ENCODE results near the gene WDR12. TPM values are rescaled to one million over a fixed set of nuclear protein-coding genes. Genes with fewer than 3 reads are reported as not detected.
"Not testable (repeated sequence)": the region's sequence is repeated elsewhere in the genome, so short reads cannot be mapped to it uniquely, and the experiment has no call there.

The WDR12 gene
- 8.3 TPM for total RNA-seq

DNA sequence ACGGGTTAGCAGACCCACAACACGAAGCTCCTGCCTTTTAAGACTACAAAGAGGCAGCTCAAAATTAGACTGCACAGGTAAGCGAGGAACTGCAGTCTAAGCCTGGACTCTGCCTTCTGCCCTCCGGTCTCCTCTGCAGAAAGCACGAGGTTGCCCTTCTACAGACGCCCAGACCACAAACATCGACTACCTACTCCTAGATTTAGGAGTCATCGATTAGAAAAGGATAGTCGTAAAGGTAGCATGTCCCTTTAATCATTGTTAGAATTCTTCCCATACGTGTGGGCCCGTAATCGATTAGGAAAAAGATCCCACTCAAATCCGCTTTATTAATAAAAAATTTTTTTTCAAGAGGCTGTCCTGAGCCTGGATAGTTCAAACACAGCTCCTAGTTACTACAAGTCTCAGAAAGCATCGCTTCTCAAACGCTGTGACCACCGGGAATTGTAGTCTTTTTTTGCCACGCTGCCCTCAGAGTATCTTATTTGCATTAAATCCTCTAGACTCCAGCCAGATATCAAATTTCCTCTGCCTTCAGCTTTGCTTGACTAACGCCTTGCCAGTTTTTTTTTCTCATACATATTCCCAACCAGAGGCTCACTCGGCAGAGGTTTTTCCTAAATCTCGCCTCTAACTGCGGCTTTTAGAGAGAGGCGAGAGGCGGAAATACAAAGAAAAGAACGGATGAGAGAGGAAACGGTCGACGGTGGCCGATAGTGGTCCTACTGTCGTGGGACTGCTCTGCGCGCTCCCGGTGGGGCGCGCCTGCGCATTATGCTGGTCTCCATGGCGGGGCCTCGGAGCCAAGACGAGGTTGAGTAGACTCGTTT, at the start of gene WDR12, which contains the start of gene CARF:
Gene WDR12 (minus strand): TSS at position 162 of the 830 bp plus-strand sequence. CDS start 197 bp downstream, outside the sequence.
Gene CARF (plus strand): TSS at position 764 of the 830 bp plus-strand sequence. CDS start 29,628 bp downstream, outside the sequence.
- DNase-seq (ENCODE audit: low read depth in 2 of 3, low spot score in 2 of 3) = peak; percentile 89 to 95 (median 93)

DNA sequence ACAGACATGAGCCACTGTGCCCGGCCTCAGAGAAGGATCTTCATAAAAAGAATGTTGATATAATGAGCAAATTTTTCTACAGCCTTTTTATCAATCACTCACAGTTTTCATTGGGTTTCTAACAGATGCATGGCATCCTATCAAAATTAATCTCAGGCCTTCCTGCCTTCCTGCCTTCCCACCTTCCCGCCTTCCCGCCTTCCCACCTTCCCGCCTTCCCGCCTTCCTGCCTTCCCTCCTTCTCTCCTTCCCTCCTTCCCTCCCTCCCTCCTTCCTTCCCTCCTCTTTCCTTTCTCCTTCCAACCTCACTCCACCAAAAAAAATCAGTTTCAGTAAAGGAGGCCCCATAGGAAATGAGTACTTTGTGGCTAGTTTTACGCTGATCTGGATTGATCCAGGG, 49.1 kb upstream of the WDR12 start:
- no peak for DNase-seq (ENCODE audit: low read depth in 2 of 3, low spot score in 2 of 3)

DNA sequence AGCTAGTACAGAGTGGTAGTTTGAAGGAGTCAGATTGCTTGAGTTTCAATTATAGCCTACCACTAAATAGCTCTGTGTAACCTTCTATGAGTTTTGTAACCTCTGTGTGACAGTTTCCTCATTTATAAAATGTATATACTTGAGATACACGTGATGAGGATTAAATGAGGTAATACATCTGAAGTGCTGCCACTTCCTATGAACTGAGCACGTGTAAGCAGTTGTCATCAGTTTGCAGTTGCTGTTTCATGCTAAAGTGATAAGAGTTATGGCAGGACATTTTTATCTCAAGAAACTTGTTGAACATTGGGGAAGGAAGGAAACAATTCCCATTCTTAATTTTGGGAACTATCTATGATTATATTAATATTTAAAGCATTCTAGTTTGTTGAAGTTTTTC, 39.1 kb upstream of the WDR12 start:
- peak in 2 of 3 donors; percentile 21 to 66 for DNase-seq (ENCODE audit: low read depth in 2 of 3, low spot score in 2 of 3)

DNA sequence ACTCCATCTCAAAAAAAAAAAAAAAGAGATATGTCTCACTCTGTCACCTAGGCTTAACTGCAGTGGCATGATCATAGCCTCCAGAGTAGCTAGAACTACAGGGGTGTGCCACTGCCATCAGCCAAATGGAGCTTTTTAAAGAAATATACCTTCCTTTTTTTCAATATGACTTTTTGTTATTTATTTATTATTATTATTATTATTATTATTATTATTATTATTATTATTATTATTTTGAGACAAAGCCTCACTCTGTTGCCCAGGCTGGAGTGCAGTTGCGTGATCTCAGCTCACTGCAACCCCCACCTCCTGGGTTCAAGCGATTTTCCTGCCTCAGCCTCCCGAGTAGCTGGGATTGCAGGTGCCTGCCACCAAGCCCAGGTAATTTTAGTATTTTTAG, 37.9 kb upstream of the WDR12 start:
- DNase-seq (ENCODE audit: low read depth in 2 of 3, low spot score in 2 of 3) = not testable (repeated sequence)

- DNase-seq (ENCODE audit: low read depth in 2 of 3, low spot score in 2 of 3) = no peak
Measured at GRCh38 chr2:202945497-202945896, 34.0 kb upstream of the WDR12 start.

DNA sequence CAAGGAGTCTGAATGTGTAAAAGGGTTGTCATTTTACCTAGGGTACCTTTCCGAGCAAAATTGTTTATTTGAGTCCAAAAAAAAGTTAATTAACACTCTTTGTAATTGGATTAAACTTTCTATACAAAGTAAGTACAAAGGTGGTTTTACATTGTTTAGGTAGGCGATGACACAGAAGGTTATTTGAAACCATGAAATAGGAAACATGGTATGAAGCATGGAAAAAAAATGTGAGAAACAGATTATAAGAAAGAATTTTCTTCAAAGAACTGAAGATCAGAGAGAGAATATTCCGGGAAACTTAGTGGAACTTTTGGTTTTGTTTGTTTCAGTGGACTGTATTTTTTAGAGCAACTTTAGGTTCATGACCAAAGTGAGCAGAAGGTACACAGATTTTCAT, 33.3 kb upstream of the WDR12 start:
- DNase-seq (ENCODE audit: low read depth in 2 of 3, low spot score in 2 of 3) = no peak

- no peak for DNase-seq (ENCODE audit: low read depth in 2 of 3, low spot score in 2 of 3)
Measured at GRCh38 chr2:202944408-202944807, 32.9 kb upstream of the WDR12 start.

DNA sequence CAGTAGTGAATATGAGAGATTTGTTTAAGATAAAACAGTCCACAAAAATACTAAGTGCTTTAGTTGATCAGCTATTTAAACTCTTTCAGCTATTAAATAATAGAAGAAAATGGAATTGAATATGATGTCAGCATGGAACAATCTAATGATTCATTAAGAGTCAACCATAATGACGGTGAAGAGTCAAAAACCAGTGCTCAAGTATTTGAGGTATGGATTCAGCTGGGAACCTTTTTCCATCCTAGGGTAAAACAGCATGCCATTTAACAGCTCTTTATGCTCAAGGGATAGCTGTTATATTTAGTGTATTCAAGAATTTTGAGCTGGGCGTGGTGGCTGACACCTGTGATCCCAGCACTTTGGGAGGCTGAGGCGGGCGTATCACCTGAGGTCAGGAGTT, 30.3 kb upstream of the WDR12 start:
- DNase-seq (ENCODE audit: low read depth in 2 of 3, low spot score in 2 of 3) = no peak

DNA sequence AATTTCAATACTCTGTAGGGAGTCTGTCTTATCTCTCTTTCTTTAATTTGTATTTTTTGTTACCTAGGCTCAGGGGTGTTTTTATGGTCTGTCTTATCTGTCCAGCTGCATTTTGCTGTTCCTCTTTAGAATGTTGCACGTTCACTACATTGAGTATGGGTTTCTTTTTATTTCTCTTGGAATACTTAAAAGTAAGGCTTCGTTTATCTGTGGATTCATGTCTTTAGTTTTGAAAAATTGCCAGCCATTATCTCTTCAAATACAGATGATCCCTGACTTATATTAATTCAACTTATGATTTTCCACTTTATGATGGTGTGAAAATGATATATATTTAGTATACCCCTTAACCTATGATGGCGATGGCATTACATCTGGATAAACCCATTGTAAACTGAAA, 27.5 kb upstream of the WDR12 start:
- no peak for DNase-seq (ENCODE audit: low read depth in 2 of 3, low spot score in 2 of 3)

GRCh38 chr2:202934456-202934855, 23.0 kb upstream of the WDR12 start:
- no peak for DNase-seq (ENCODE audit: low read depth in 2 of 3, low spot score in 2 of 3)

- DNase-seq (ENCODE audit: low read depth in 2 of 3, low spot score in 2 of 3) = no peak
Measured at GRCh38 chr2:202933958-202934357, 22.5 kb upstream of the WDR12 start.

DNA sequence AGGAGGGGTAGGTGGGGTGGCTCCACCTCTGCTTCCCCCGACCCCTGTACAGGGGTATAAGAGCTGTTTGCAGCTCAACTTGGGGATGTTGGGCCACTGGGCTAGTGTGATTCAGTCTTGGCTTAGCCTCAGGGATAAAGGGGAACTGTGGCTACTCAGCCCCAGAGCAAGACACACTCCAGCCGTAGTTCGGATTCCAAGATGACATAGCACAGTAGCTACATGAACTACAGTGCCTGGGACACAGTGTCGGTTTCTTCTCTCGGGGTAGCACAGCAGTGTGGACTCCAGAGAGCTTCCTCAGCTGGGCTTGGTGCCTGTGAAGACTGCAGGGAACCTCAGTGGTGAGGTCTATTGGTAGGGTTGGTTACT, 21.7 kb upstream of the WDR12 start:
- DNase-seq (ENCODE audit: low read depth in 2 of 3, low spot score in 2 of 3) = no peak

- no peak for DNase-seq (ENCODE audit: low read depth in 2 of 3, low spot score in 2 of 3)
Measured at GRCh38 chr2:202932425-202933138, 21.1 kb upstream of the WDR12 start.

- DNase-seq (ENCODE audit: low read depth in 2 of 3, low spot score in 2 of 3) = no peak
Measured at GRCh38 chr2:202918860-202919259, 7.4 kb upstream of the WDR12 start.

GRCh38 chr2:202912342-202913201, 1.1 kb upstream of the WDR12 start:
- peak in 2 of 3 donors; percentile 1 to 7 for DNase-seq (ENCODE audit: low read depth in 2 of 3, low spot score in 2 of 3)

- DNase-seq (ENCODE audit: low read depth in 2 of 3, low spot score in 2 of 3) = no peak
Measured at GRCh38 chr2:202911203-202911511, 316 bp downstream of the WDR12 start.

- no peak for DNase-seq (ENCODE audit: low read depth in 2 of 3, low spot score in 2 of 3)
Measured at GRCh38 chr2:202910698-202911097, 775 bp downstream of the WDR12 start.

GRCh38 chr2:202910250-202910649, 1.2 kb downstream of the WDR12 start:
- DNase-seq (ENCODE audit: low read depth in 2 of 3, low spot score in 2 of 3) = not testable (repeated sequence)

GRCh38 chr2:202909394-202910192, 1.9 kb downstream of the WDR12 start:
- DNase-seq (ENCODE audit: low read depth in 2 of 3, low spot score in 2 of 3) = no peak

DNA sequence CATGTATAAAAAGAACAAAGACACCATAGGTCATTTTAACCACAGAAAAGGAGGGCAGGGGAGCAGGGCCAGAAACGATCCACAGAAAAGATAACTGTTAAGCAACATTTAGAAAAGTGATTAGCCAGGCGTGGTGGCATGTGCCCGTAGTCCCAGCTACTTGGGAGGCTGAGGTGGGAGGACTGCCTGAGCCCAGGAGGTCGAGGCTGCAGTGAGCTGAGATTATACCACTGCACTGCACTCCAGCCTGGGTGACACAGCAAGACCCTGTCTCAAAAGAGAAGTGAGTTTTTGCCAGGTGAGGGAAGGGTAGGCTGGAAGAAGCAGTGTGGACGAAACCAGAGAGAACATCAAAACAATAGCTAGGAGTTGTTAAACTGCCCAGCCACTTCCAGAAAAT, 3.3 kb downstream of the WDR12 start:
- DNase-seq (ENCODE audit: low read depth in 2 of 3, low spot score in 2 of 3) = no peak

Data from hematopoietic multipotent progenitor cell (in vitro differentiated cells).